Smooth muscle cell of the brain vasculature (primary cell): ENCODE results near the gene FHDC1.

ENCODE experiments used
- DNase-seq: peaks from one replicate; pipeline ENCODE4 v3.0.0-alpha.2; 2012; ENCODE audit warnings: low read depth, low spot score

The FHDC1 gene

DNA sequence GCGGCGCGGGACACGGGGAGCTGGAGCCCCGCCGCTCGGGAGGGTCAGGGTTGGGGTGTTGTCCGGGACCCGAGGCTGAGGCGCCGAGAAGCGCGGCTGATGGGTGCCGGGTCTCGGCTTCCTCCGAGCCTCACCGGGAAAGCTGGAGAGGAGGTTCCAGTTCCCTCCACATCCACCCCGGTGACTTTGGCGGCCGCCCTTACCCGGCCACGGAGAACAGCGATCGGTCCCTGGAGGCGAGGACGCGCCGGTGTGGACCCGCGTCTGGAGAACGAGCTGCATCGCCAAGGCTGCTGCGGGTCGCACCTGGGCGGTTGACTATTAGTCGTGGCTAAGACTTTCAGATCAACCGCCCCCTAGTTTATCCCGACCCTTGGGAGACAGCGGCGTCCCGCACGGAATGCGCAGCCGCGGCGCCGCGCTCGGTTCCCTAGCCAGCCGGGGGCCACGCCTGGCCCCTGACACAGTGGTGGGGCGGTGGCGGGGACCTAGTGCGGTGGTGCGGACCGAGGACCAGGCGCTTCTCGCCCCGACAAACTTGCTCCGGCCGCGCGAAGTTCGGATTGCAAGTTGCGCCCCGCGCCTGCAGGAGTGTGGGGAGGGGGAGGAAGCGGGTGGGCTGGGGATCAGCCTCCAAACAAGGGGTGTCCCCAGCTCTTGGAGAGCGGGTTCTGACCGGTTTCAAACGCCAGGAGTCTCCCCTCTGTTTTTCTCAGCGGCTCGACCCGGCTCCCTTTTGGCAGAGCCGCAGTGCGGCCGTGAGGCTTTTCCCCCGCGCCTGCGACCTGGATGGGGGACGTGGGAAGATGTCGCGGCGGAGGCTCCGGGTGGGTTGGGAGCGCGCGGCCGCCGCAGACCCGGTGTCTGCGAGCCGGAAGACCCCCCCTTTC is 568 bp downstream of the FHDC1 start:
- no peak for DNase-seq

DNA sequence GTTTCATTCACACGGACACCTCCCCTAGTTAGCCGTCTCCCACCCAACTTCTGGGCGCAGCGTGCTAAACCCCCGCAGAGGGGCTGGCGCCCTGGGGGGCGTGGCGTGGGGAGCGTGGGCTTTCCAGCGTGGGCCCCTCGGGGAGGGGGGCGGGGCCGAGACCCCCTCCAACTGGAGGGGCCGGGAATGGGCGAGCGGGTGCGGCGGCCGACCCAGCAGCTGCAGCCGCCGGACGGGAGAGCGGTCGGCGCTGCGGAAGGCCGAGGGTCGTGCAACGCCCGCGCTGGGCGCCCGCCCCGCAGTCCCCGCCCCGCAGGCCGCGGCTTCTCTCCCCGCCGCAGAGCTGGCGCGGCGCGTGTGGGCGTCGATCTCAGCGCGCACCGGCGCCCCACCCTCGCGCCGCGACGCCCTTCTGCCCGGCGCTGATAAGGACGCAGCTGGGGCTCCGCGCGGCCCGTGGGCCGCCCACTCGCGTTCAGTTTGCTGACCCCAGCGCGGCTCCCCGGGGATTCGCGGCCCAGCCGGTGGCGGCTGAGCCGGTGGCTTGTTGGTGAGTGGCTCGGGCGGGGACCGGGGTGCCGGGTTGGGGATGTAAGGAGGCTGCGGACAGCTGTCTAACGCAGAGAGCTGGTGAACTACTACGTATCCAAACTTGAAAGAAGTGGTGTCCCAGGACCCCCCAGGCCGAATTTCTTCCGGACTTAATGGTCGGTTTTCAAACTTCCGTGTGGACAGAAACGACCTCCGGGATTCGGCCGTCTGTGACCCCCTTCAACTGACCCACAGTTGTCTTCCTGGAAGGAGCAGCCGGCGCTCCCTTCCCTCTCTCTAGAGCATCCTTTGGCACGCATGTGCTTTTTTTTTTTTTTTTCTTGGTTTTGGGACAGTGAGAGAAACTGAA is 1.5 kb downstream of the FHDC1 start:
- DNase-seq: no peak

- no peak for DNase-seq
Observed at GRCh38 chr4:152938237-152938947, 2.3 kb downstream of the FHDC1 start.

- no peak for DNase-seq
Observed at GRCh38 chr4:152939621-152940020, 3.5 kb downstream of the FHDC1 start.

GRCh38 chr4:152940461-152940860 is 4.3 kb downstream of the FHDC1 start:
- no peak for DNase-seq

DNA sequence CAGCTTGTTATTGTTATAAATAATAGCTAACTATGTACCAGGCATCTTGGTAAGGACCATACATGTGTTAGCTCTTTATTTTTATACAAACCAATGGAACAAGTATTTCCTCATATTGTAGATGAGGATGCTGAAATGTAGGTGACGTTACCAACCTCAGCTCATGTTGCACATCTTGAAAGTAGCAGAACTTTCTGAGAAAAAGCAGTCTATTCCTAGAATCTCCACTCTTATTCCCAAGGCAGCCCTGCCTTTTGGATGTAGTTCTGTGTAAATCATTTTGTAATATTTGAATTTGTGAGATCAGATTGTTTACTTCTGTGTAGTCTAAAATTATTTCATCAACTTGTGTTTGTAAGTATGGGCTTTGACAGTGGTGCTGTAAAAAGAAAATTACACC is 5.3 kb downstream of the FHDC1 start:
- no peak for DNase-seq

GRCh38 chr4:152942346-152942745 is 6.2 kb downstream of the FHDC1 start:
- no peak for DNase-seq

DNA sequence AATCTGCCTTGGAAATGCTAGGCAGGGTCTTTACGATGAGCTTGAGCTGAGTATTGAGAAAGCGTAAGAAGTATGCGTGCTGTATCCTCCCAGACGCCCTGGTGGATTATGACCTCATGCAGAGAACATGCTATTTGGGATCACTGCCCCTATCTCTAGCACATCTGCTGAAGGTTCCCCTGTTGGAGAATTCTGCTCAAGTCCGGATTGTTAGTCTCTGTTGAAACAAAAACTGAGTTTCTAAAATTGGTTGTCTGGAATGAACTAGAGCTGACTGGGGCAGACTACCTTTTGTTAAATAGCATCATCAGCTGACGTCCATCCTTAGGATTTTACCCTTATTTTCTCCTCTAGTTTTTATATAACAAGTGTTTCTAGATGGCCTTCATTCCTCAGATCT is 7.5 kb downstream of the FHDC1 start:
- DNase-seq: no peak

GRCh38 chr4:152944666-152945320 is 8.7 kb downstream of the FHDC1 start:
- no peak for DNase-seq

DNA sequence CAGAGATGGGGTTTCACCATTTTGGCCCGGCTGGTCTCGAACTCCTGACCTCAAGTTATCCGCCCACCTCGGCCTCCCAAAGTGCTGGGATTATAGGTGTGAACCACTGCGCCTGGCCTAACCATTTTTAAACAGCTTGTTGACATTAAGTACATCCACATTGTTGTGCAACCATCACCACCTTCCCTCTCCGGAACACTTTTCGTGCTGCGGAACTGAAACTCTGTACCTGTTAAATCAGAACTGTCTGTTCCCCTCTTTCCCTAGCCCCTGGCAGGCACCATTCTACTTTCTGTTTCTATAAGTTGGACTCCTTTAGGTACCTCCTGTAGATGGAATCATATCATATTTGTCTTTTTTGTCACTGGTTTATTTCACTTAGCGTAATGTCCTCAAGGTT is 9.5 kb downstream of the FHDC1 start:
- no peak for DNase-seq

DNA sequence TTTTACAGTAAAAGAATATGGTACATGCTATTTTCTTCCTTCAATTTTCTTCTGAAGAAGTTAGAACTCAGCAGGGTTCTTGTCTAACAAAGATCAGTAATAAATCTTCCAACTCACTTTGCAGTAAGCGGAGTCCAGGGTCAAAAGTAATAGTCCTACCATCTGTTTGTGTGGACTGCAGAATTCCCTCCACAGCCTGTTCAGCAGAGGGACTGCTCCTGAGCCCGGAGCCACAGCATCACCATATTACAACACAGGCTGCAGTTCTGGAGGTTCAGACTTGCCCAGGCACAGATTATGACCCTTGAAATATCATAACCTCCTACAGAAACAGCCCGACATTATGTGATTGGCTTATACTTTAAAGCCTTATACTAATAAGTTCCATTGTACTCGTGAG is 10.3 kb downstream of the FHDC1 start:
- DNase-seq: no peak

DNA sequence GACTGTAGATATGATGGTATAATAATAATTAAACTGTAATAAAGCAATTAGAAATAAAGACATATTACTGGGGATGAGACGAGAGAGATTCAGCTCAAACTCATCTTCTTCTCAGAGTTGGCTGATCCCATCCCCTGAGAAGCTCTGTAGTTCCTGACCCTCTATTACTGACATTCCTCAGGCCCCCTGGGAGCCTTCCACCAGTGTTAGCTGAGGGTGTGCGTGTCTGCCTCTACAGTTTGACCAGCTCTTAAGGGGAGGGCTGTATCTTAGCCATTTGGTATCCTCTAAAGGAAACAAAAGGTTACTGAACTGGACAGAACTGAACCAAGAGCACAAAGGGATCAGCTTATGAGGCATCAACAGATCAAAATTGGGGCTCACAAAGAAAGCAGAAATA is 11.2 kb downstream of the FHDC1 start:
- no peak for DNase-seq

- DNase-seq: no peak
Observed at GRCh38 chr4:152949930-152950329, 13.8 kb downstream of the FHDC1 start.

- no peak for DNase-seq
Observed at GRCh38 chr4:152950402-152951274, 14.5 kb downstream of the FHDC1 start.

DNA sequence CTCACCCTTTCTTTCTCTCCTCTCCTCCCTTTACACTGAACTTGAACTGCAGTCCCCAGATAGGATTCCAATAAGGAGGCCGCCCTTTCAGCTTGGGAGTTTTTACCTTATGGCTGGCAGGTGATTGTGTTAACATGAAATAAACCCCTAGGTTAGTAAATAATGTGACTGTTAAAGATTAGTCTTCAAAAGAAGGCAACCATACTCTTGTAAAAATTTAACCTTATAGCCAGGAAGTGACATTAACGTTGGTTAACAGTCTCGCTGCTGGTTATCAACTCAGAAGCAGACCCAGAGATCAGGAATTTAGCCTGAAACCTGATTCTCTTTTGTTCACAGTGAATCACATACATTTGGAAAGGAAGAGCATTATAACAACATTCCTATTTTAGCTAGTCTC is 15.2 kb downstream of the FHDC1 start:
- no peak for DNase-seq

DNA sequence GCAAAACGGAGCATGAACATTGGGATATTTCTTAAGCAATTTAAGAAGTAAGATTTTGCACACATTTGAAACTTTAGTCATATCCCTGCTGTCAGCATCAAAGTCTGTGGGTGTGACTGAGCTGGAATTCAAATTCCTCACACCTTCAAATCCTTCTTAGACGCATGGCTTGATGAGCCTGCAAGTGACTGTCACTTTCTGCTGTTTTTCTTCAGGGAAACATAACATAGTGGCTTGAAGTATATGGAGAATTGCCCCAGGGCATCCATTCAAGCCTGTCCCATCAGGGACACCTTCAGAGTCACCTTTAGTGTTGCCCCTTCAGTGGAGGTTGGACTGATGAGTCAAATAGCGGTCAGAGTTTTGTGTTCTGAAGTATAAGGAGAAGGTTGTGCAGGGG is 17.4 kb downstream of the FHDC1 start:
- no peak for DNase-seq

GRCh38 chr4:152954741-152955140 is 18.6 kb downstream of the FHDC1 start:
- DNase-seq: no peak

DNA sequence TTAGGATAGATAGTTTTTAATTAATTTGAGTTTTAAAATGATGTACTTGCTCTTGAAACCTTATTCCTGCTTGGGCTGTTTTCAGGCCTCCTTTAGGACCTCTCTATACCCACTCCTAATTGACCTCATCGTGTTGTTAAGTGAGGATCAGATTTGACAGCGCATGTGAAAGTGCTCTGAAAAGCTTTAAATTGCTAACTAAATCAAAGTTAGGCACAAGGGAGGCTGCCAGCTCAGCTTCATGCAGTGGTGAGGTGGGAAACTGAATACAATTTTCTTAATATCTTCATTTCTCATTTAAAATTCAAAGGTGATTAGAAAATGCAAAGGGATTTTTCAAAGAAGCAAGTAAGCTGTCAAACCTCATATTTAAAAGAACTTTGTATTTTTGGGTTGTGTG is 20.0 kb downstream of the FHDC1 start:
- DNase-seq: no peak

- peak; percentile 35 for DNase-seq
Observed at GRCh38 chr4:152956650-152957436, 20.7 kb downstream of the FHDC1 start.
